K562 (cell line): Measurements from ENCODE around the gene ADAT3. TPM values are rescaled to one million over a fixed set of nuclear protein-coding genes. Genes with fewer than 3 reads are reported as not detected.
A peak's percentile ranks its signal among the peaks of the same experiment; 100 is the strongest.

Experiments used
- ATAC-seq: fragments of 200-7000 bp; cut with Tn5 transposase; 3 replicates; pipeline ENCODE4 v1.9.1; 2020; ENCODE audit warnings: moderate library complexity
- BruUV-seq: library from RNA; stranded (reverse); fragments of 400-500 nt; replicated peaks from 2 replicates; lab custom pipeline; 2021; lab: Mats Ljungman, UMichigan
- CTCF ChIA-PET: fragments of 300-600 bp; formaldehyde crosslinking; extraction: SDS; loops from one replicate; lab custom pipeline; 2021; ENCODE audit warnings: low intra/inter-chr PET ratio; lab: Yijun Ruan, JAX
- POLR2A ChIA-PET: fragments of 300-600, 350-650 bp; sonication (Branson Sonifier 250); formaldehyde crosslinking; extraction: SDS; loops from one replicate; lab custom pipeline; 2021; ENCODE audit warnings: antibody characterized with exemption, inconsistent platforms; lab: Yijun Ruan, JAX
- DNase-seq, 4 experiments: peaks; one replicate each; pipeline versions ENCODE4 v3.0.0 to v3.0.0-alpha.2; 2011 to 2018; ENCODE audit warnings: low spot score in 3 of 4, mixed read lengths in 3 of 4; ENCODE audit errors: extremely low read depth in 1 of 4
- FAIRE-seq: peaks from 2 replicates; lab custom pipeline; 2011; peaks lifted over from hg19 to GRCh38; lab: Jason Lieb, UNC
- H2AFZ ChIP-seq: 2 replicates; pipeline ENCODE4 v1.6.0; 2011; ENCODE audit warnings: low read depth, low read length, control low read depth, inconsistent platforms
- H3K27ac ChIP-seq: fragments of 200-600 bp; 3 replicates; pipeline ENCODE4 v1.8.0; 2011; ENCODE audit warnings: low read depth, mild to moderate bottlenecking, control low read depth, inconsistent platforms, low read length, moderate library complexity, mixed read lengths; ENCODE audit errors: extremely low read depth
- H3K27me3 ChIP-seq, 2 experiments: fragments of 300-600 bp in 1 of 2; 2 replicates in 1 of 2; 3 replicates in 1 of 2; pipeline versions ENCODE4 v1.6.0 to v1.8.0; 2011; ENCODE audit warnings: inconsistent platforms in 2 of 2, low read length in 2 of 2, mild to moderate bottlenecking in 1 of 2, mixed read lengths in 1 of 2, moderate library complexity in 1 of 2; ENCODE audit not compliant: control insufficient read depth in 2 of 2, insufficient read depth in 2 of 2
- H3K36me3 ChIP-seq: fragments of 300-600 bp; 3 replicates; pipeline ENCODE4 v1.8.0; 2011; ENCODE audit warnings: mild to moderate bottlenecking, low read length, inconsistent platforms; ENCODE audit not compliant: control insufficient read depth, insufficient read depth
- H3K4me1 ChIP-seq, 2 experiments: fragments of 200-600 bp in 1 of 2; replicated peaks in 1 of 2; 2 replicates in 1 of 2; 3 replicates in 1 of 2; pipeline versions ENCODE4 v1.5.1 to v1.8.0; 2011; ENCODE audit warnings: inconsistent platforms in 2 of 2, low read length in 2 of 2, mild to moderate bottlenecking in 1 of 2, mixed read lengths in 1 of 2, moderate library complexity in 1 of 2; ENCODE audit not compliant: control insufficient read depth in 2 of 2, insufficient read depth in 2 of 2
- H3K4me2 ChIP-seq: 2 replicates; pipeline ENCODE4 v1.6.1; 2011; ENCODE audit warnings: low read length, control low read depth, inconsistent platforms, mixed read lengths; ENCODE audit not compliant: insufficient read depth
- H3K4me3 ChIP-seq: fragments of 200-600 bp; sonication (generic), shearing (Covaris generic); 2 replicates; pipeline ENCODE4 v1.5.1; 2016; ENCODE audit warnings: control low read depth, inconsistent platforms
- H3K79me2 ChIP-seq: fragments of 200-600 bp; 3 replicates; pipeline ENCODE4 v1.8.0; 2011; ENCODE audit warnings: low read length, inconsistent platforms; ENCODE audit not compliant: control insufficient read depth, insufficient read depth
- H3K9ac ChIP-seq, 2 experiments: 2 replicates each; pipeline versions ENCODE4 v1.6.0 to v1.6.1; 2011; ENCODE audit warnings: low read depth in 2 of 2, low read length in 2 of 2, control low read depth in 1 of 2, inconsistent platforms in 1 of 2, mild to moderate bottlenecking in 1 of 2, mixed read lengths in 1 of 2; ENCODE audit not compliant: insufficient read depth in 1 of 2
- H3K9me1 ChIP-seq: one replicate; pipeline ENCODE4 v1.6.0; 2011; ENCODE audit warnings: inconsistent platforms, mild to moderate bottlenecking, low read length, moderate library complexity; ENCODE audit not compliant: control insufficient read depth, insufficient read depth
- H3K9me3 ChIP-seq: replicated peaks from 2 replicates; pipeline ENCODE4 v1.5.1; 2011; ENCODE audit warnings: low read depth, low read length, inconsistent platforms; ENCODE audit not compliant: control insufficient read depth, insufficient read depth
- H4K20me1 ChIP-seq: replicated peaks from 2 replicates; pipeline ENCODE4 v1.6.1; 2011; ENCODE audit warnings: low read length, inconsistent platforms, mixed read lengths; ENCODE audit not compliant: control insufficient read depth, insufficient read depth
- CBFA2T2 ChIP-seq: fragments of 450-650 bp; conservative IDR thresholded peaks from 2 replicates; pipeline ENCODE4 v1.6.1; 2017; ENCODE audit warnings: mild to moderate bottlenecking
- CBFA2T3 ChIP-seq: fragments of 450-650 bp; IDR thresholded peaks from 2 replicates; pipeline ENCODE4 v1.6.1; 2017
- CHAMP1 ChIP-seq: fragments of 450-650 bp; IDR thresholded peaks from 2 replicates; pipeline ENCODE4 v1.6.1; 2016; ENCODE audit warnings: mild to moderate bottlenecking
- CHCHD3 ChIP-seq: fragments of 250-450 bp; sonication (Bioruptor Pico); IDR thresholded peaks from 2 replicates; pipeline ENCODE4 v2.1.2; 2022; ENCODE audit warnings: mild to moderate bottlenecking
- ELK1 ChIP-seq: sonication (generic); formaldehyde crosslinking; IDR thresholded peaks from 2 replicates; pipeline ENCODE4 v1.8.1; 2022; ENCODE audit warnings: missing genetic modification reagents
- KDM4B ChIP-seq, 2 experiments: fragments of 450-650 bp in 1 of 2; sonication (generic) in 1 of 2; IDR thresholded peaks; 2 replicates each; pipeline ENCODE4 v1.6.1; 2016 to 2017; ENCODE audit warnings: borderline replicate concordance in 2 of 2, antibody characterized with exemption in 1 of 2, low read depth in 1 of 2, mild to moderate bottlenecking in 1 of 2
- NCOA4 ChIP-seq: fragments of 450-650 bp; IDR thresholded peaks from 2 replicates; pipeline ENCODE4 v1.6.1; 2018; ENCODE audit warnings: mild to moderate bottlenecking; ENCODE audit not compliant: partially characterized antibody
- RBM25 ChIP-seq: fragments of 200-400 bp; formaldehyde crosslinking; IDR thresholded peaks from 2 replicates; pipeline ENCODE4 v1.6.1; 2018; ENCODE audit warnings: low read length, low read depth, moderate library complexity; ENCODE audit not compliant: severe bottlenecking
- SLC30A9 ChIP-seq: fragments of 250-450 bp; sonication (Bioruptor Pico); IDR thresholded peaks from 2 replicates; pipeline ENCODE4 v1.8.0; 2022; ENCODE audit warnings: mild to moderate bottlenecking, moderate library complexity
- TAF9B ChIP-seq: fragments of 450-650 bp; IDR thresholded peaks from 2 replicates; pipeline ENCODE4 v1.6.1; 2018; ENCODE audit warnings: mild to moderate bottlenecking; ENCODE audit not compliant: partially characterized antibody
- TFAP4 ChIP-seq: sonication (generic); formaldehyde crosslinking; IDR thresholded peaks from 2 replicates; pipeline ENCODE4 v1.8.0; 2022; ENCODE audit warnings: missing genetic modification reagents, mild to moderate bottlenecking, moderate library complexity, borderline replicate concordance
- USF1 ChIP-seq: sonication (generic); formaldehyde crosslinking; IDR thresholded peaks from 2 replicates; pipeline ENCODE4 v1.9.0; 2022; ENCODE audit warnings: mild to moderate bottlenecking, missing genetic modification reagents
- ZBTB33 ChIP-seq: sonication (generic); formaldehyde crosslinking; IDR thresholded peaks from 2 replicates; pipeline ENCODE4 v1.8.1; 2023; ENCODE audit warnings: mild to moderate bottlenecking, missing genetic modification reagents
- ZNF12 ChIP-seq: sonication (generic); formaldehyde crosslinking; IDR thresholded peaks from 2 replicates; pipeline ENCODE4 v1.4.0; 2020; ENCODE audit warnings: mild to moderate bottlenecking, missing genetic modification reagents
- WGBS: fragments of 100-300 bp; shearing (Covaris generic); methylation state at CpG from one replicate; pipeline ENCODE4 v1.1.6; 2016; ENCODE audit warnings: low coverage, mixed read lengths; ENCODE audit not compliant: insufficient coverage; ENCODE audit errors: missing lambda C conversion rate; 5-methylcytosine and 5-hydroxymethylcytosine counted together
- in situ Hi-C: fragments of 300-500 bp; cut with MboI; formaldehyde crosslinking; loops from 4 replicates; pipeline ENCODE4 v1.15.0; 2018; ENCODE audit warnings: inconsistent platforms, mixed read lengths
- intact Hi-C: fragments of 100-400 bp; cut with micrococcal nuclease; formaldehyde crosslinking; loops from 2 replicates; pipeline ENCODE4 v1.14.2; 2022
- polyA plus RNA-seq, 8 experiments: library from polyadenylated mRNA; depleted of rRNA in 4 of 8; stranded (reverse) in 5 of 8; unstranded in 3 of 8; fragments of >200 nt; fragmentation: Nextera tagmentation in 2 of 8; fragmentation: Illumina TruSeq in 1 of 8; extraction: Ambion mirVana in 2 of 8; extraction: Trizol in 1 of 8; gene quantifications; 2 replicates each; pipeline versions ENCODE4 v1.2.1 to v1.2.3, GENCODE V29; 2011 to 2014; ENCODE audit warnings: inconsistent platforms in 1 of 8, missing spikeins in 1 of 8
- total RNA-seq, 7 experiments: library from RNA; depleted of rRNA in 6 of 7; stranded (reverse); fragments of >200 nt in 6 of 7; fragmentation: Illumina TruSeq in 2 of 7; extraction: Trizol in 2 of 7; gene quantifications; 2 replicates each; pipeline versions ENCODE4 v1.2.1 to v1.2.3, GENCODE V29; 2011 to 2021; ENCODE audit warnings: low replicate concordance in 1 of 7

Gene ADAT3
- total and polyA plus RNA-seq, 9 of the 15 experiments (the other 6 are each of a cell fraction or from before 2014, with no cell fraction given): 0.67 to 15.6 (median 7.8) TPM; not detected in 4

- POLR2A ChIA-PET: interaction anchor here (0.6 to 1.3 kb wide), 6 partner anchors 19 to 143 kb away, joined by 3 to 5 read pairs (median 4); no protein-coding TSS in a partner anchor
- Histone ChIP-seq H3K4me2 (no peak overlapping the region), H3K79me2 (peaks cover 19% of the 10 kb centered on the region), H3K9me3 (no peaks in the 10 kb centered on the region; the same call in 1 of the 2 replicates), H4K20me1 (peaks cover under 1% of the 10 kb centered on the region; the same call in 1 of the 2 replicates), H3K36me3 (no peaks in the 10 kb centered on the region), H3K27ac (no peak overlapping the region), H3K4me1 (peaks cover 19 to 55% of the 10 kb centered on the region in 2 experiments), H3K9me1 (no peaks in the 10 kb centered on the region), H3K4me3 (no peak overlapping the region), H3K27me3 (no peaks in the 10 kb centered on the region), H2AFZ (no peak overlapping the region), H3K9ac (peak overlapping the region in 1 of 2 experiments; percentile 45; a peak in 1 of 4 replicates)
- intact Hi-C loops: no loop called here
- in situ Hi-C loops: no loop called here
- no peak for ATAC-seq
- no TSS peak for BruUV-seq
- 75% methylated on average over 21 of the region's 24 CpGs for WGBS
- no peak for FAIRE-seq
- DNase-seq: peak in 1 of 4 experiments; percentile 37
- CTCF ChIA-PET: no interaction called here
- TF ChIP-seq ELK1 (CRISPR knock-in tag) (no peak), RBM25 (peak; percentile 31), CHCHD3 (no peak), ZNF12 (CRISPR knock-in tag) (peak; percentile 92), KDM4B (IDR thresholded peaks at IDR 0.05; ENCODE audit: borderline replicate concordance in 2 of 2, low read depth in 1 of 2) (no peak), ZBTB33 (CRISPR knock-in tag) (peak; percentile 91), NCOA4 (no peak), SLC30A9 (CRISPR knock-in tag) (no peak), USF1 (no peak), CBFA2T2 (peak; percentile 43), TFAP4 (CRISPR knock-in tag) (peak; percentile 59; the same call in 1 of the 2 replicates), CBFA2T3 (peak; percentile 55), CHAMP1 (no peak), TAF9B (no peak)
Measured at GRCh38 chr19:1936916-1937610, 31.9 kb downstream of the ADAT3 start.
